Measurements from ENCODE around the gene RAP1GAP. TPM values are rescaled to one million over a fixed set of nuclear protein-coding genes. Genes with fewer than 3 reads are reported as not detected.

RAP1GAP gene
- total and polyA plus RNA-seq, 2 of the 13 experiments (the other 11 are each of a cell fraction or from before 2014, with no cell fraction given) = 11.9 to 37.5 TPM

GRCh38 chr1:21659099-21659923, 9.8 kb downstream of the RAP1GAP start (continued):
- TF ChIP-seq ZFYVE20 (CRISPR knock-in tag; IDR thresholded peaks at IDR 0.05; ENCODE audit: borderline replicate concordance, low read depth) (0 out of 2 replicates have a peak, but pooled peaks have one; percentile 58), DMAP1 (CRISPR knock-in tag; IDR thresholded peaks at IDR 0.05) (peak; percentile 62; the same call in 1 of the 2 replicates), ZNF841 (CRISPR knock-in tag; IDR thresholded peaks at IDR 0.05; ENCODE audit: borderline replicate concordance) (peak; percentile 93; the same call in 1 of the 2 replicates), ZNF687 (CRISPR knock-in tag; IDR thresholded peaks at IDR 0.05) (peak; percentile 87), RBAK (CRISPR knock-in tag; IDR thresholded peaks at IDR 0.05) (no peak), MIER3 (CRISPR knock-in tag; IDR thresholded peaks at IDR 0.05; ENCODE audit: borderline replicate concordance) (peak; percentile 76; the same call in 1 of the 2 replicates), MAFG (CRISPR knock-in tag; IDR thresholded peaks at IDR 0.05) (peak; percentile 38; the same call in 1 of the 2 replicates), ZNF232 (CRISPR knock-in tag; IDR thresholded peaks at IDR 0.05; ENCODE audit: borderline replicate concordance) (peak; percentile 99), TBP (CRISPR knock-in tag; IDR thresholded peaks at IDR 0.05) (no peak), ZNF138 (CRISPR knock-in tag; IDR thresholded peaks at IDR 0.05; ENCODE audit: low read depth) (peak; percentile 97), ZNF263 (CRISPR knock-in tag; IDR thresholded peaks at IDR 0.05) (peak; percentile 74), ZNF576 (CRISPR knock-in tag; IDR thresholded peaks at IDR 0.05) (0 out of 2 replicates have a peak, but pooled peaks have one; percentile 84), AKAP8 (CRISPR knock-in tag; IDR thresholded peaks at IDR 0.05) (peak; percentile 100), SOX6 (IDR thresholded peaks at IDR 0.05) (no peak), SOX6 (CRISPR knock-in tag; IDR thresholded peaks at IDR 0.05) (peak; percentile 71), CBX2 (IDR thresholded peaks at IDR 0.05; ENCODE audit: low read depth, low read length) (no peak), CBX2 (CRISPR knock-in tag; IDR thresholded peaks at IDR 0.05; ENCODE audit: low read depth) (no peak), MYC (CRISPR knock-in tag; IDR thresholded peaks at IDR 0.05; ENCODE audit: borderline replicate concordance) (peak; percentile 56; the same call in 1 of the 2 replicates), KDM3A (CRISPR knock-in tag; IDR thresholded peaks at IDR 0.05; ENCODE audit: low read depth) (peak; percentile 94), KDM5B (CRISPR knock-in tag; IDR thresholded peaks at IDR 0.05; ENCODE audit: borderline replicate concordance) (peak; percentile 97), ZNF333 (CRISPR knock-in tag; IDR thresholded peaks at IDR 0.05; ENCODE audit: borderline replicate concordance) (peak; percentile 98), SNRNP70 (IDR thresholded peaks at IDR 0.05; ENCODE audit: low read depth, low read length) (no peak), ARHGAP35 (CRISPR knock-in tag; IDR thresholded peaks at IDR 0.05; ENCODE audit: borderline replicate concordance) (peak; percentile 94), ZNF264 (CRISPR knock-in tag; IDR thresholded peaks at IDR 0.05) (peak; percentile 95), MEF2D (CRISPR knock-in tag; IDR thresholded peaks at IDR 0.05) (peak; percentile 79)

All from HepG2 (cell line).